GM12878 (cell line): ENCODE results near the gene AP1M1. TPM values are rescaled to one million over a fixed set of nuclear protein-coding genes. Genes with fewer than 3 reads are reported as not detected.

Experiments
- ATAC-seq: fragments of 200-7000 bp; cut with Tn5 transposase; 3 replicates; pipeline ENCODE4 v1.9.1; 2020; ENCODE audit warnings: mild to moderate bottlenecking, moderate library complexity
- BruUV-seq: library from RNA; stranded (reverse); fragments of 400-500 nt; replicated peaks from 2 replicates; lab custom pipeline; 2021; lab: Mats Ljungman, UMichigan
- CTCF ChIA-PET: fragments of 300-600 bp; sonication (Branson Sonifier 250); formaldehyde crosslinking; extraction: SDS; loops from one replicate; lab custom pipeline; 2021; ENCODE audit warnings: inconsistent platforms; lab: Yijun Ruan, JAX
- POLR2A ChIA-PET: fragments of 350-600 bp; formaldehyde crosslinking; extraction: SDS; loops from one replicate; lab custom pipeline; 2021; ENCODE audit warnings: inconsistent platforms; lab: Charles Lee
- RAD21 ChIA-PET: fragments of 300-600 bp; sonication (Branson Sonifier 250); formaldehyde crosslinking; loops from one replicate; lab custom pipeline; 2023; ENCODE audit warnings: antibody characterized with exemption; ENCODE audit not compliant: unreplicated experiment; lab: Charles Lee
- SMC1A ChIA-PET: fragments of 300-600 bp; sonication (Branson Sonifier 250); formaldehyde crosslinking; loops from one replicate; lab custom pipeline; 2023; ENCODE audit not compliant: unreplicated experiment, uncharacterized antibody; lab: Charles Lee
- DNase-seq: peaks from one replicate; pipeline ENCODE4 v3.0.0-alpha.2; 2011; ENCODE audit warnings: low read depth, low spot score
- FAIRE-seq: peaks from 3 replicates; lab custom pipeline; 2011; peaks lifted over from hg19 to GRCh38; lab: Jason Lieb, UNC
- H2AFZ ChIP-seq: 2 replicates; pipeline ENCODE4 v1.6.0; 2011; ENCODE audit warnings: low read depth, low read length, control low read depth; ENCODE audit not compliant: control insufficient read depth
- H3K27ac ChIP-seq: 2 replicates; pipeline ENCODE4 v1.5.1; 2011; ENCODE audit warnings: control low read depth; ENCODE audit not compliant: control insufficient read depth, insufficient read depth
- H3K27me3 ChIP-seq, 2 experiments: replicated peaks in 1 of 2; 2 replicates each; pipeline versions ENCODE4 v1.6.0 to v1.6.1; 2011; ENCODE audit warnings: low read length in 1 of 2; ENCODE audit not compliant: control insufficient read depth in 2 of 2, insufficient read depth in 2 of 2
- H3K36me3 ChIP-seq, 2 experiments: 2 replicates each; pipeline ENCODE4 v1.5.1; 2011; ENCODE audit warnings: low read length in 1 of 2; ENCODE audit not compliant: control insufficient read depth in 2 of 2, insufficient read depth in 2 of 2
- H3K4me1 ChIP-seq: 2 replicates; pipeline ENCODE4 v1.6.1; 2011; ENCODE audit warnings: mild to moderate bottlenecking, low read length, moderate library complexity, mixed read lengths; ENCODE audit not compliant: control insufficient read depth, insufficient read depth
- H3K4me2 ChIP-seq: 2 replicates; pipeline ENCODE4 v1.6.0; 2011; ENCODE audit warnings: control low read depth; ENCODE audit not compliant: control insufficient read depth, insufficient read depth
- H3K4me3 ChIP-seq: fragments of 200-600 bp; sonication (generic); 2 replicates; pipeline ENCODE4 v1.5.1; 2016
- H3K79me2 ChIP-seq: 2 replicates; pipeline ENCODE4 v1.6.0; 2011; ENCODE audit warnings: low read length; ENCODE audit not compliant: control insufficient read depth, insufficient read depth
- H3K9ac ChIP-seq: 2 replicates; pipeline ENCODE4 v1.8.0; 2011; ENCODE audit warnings: low read length, control low read depth, mixed read lengths; ENCODE audit not compliant: control insufficient read depth, insufficient read depth
- H3K9me3 ChIP-seq: replicated peaks from 3 replicates; pipeline ENCODE4 v1.5.1; 2011; ENCODE audit warnings: mild to moderate bottlenecking, low read length; ENCODE audit not compliant: control insufficient read depth, insufficient read depth
- H4K20me1 ChIP-seq: 2 replicates; pipeline ENCODE4 v1.6.0; 2011; ENCODE audit not compliant: control insufficient read depth, insufficient read depth
- MEF2B ChIP-seq: fragments of 450-650 bp; IDR thresholded peaks from 2 replicates; pipeline ENCODE4 v1.6.1; 2018; ENCODE audit warnings: mild to moderate bottlenecking, moderate library complexity; ENCODE audit not compliant: partially characterized antibody, poor library complexity, severe bottlenecking
- NR2C1 ChIP-seq: fragments of 450-650 bp; IDR thresholded peaks from 2 replicates; pipeline ENCODE4 v1.6.1; 2017; ENCODE audit warnings: antibody characterized with exemption, mild to moderate bottlenecking, moderate library complexity
- PKNOX1 ChIP-seq: fragments of 450-650 bp; IDR thresholded peaks from 2 replicates; pipeline ENCODE4 v1.6.1; 2016; ENCODE audit warnings: mild to moderate bottlenecking
- RAD51 ChIP-seq: fragments of 450-650 bp; IDR thresholded peaks from 2 replicates; pipeline ENCODE4 v1.6.1; 2016; ENCODE audit warnings: moderate library complexity, mild to moderate bottlenecking, inconsistent platforms
- RUNX3 ChIP-seq: IDR thresholded peaks from 2 replicates; pipeline ENCODE4 v1.6.1; 2012; ENCODE audit warnings: low read length, inconsistent platforms
- TCF3 ChIP-seq: IDR thresholded peaks from 2 replicates; pipeline ENCODE4 v1.6.1; 2012; ENCODE audit warnings: low read depth, mild to moderate bottlenecking, low read length, borderline replicate concordance; ENCODE audit not compliant: insufficient read depth
- ZNF384 ChIP-seq: IDR thresholded peaks from 2 replicates; pipeline ENCODE4 v1.6.1; 2012; ENCODE audit warnings: low read depth, mild to moderate bottlenecking, low read length, improper control_type of control experiment, borderline replicate concordance
- WGBS: methylation state at CpG from one replicate; pipeline ENCODE4 v1.1.6; 2016; ENCODE audit warnings: low lambda C conversion rate; ENCODE audit not compliant: insufficient replicate concordance, insufficient coverage; ENCODE audit errors: missing lambda C conversion rate; 5-methylcytosine and 5-hydroxymethylcytosine counted together
- in situ Hi-C: fragments of 300-500 bp; cut with MboI; formaldehyde crosslinking; loops from 9 replicates; pipeline ENCODE4 v1.14.3; 2018; ENCODE audit warnings: mixed read lengths
- intact Hi-C: fragments of 100-400 bp; cut with micrococcal nuclease; formaldehyde crosslinking; loops from one replicate; pipeline ENCODE4 v1.14.2; 2022; ENCODE audit not compliant: unreplicated experiment
- polyA plus RNA-seq, 11 experiments: library from polyadenylated mRNA; depleted of rRNA in 4 of 11; unstranded in 6 of 11; stranded (reverse) in 5 of 11; fragments of >200 nt; fragmentation: Nextera tagmentation in 4 of 11; fragmentation: Illumina TruSeq in 1 of 11; extraction: Ambion mirVana in 4 of 11; extraction: Trizol in 1 of 11; gene quantifications; 1 replicate in 1 of 11; 2 replicates in 10 of 11; pipeline versions ENCODE4 v1.2.1 to v1.2.3, GENCODE V29; 2011 to 2016; ENCODE audit warnings: inconsistent platforms in 2 of 11, missing spikeins in 2 of 11, low read depth in 1 of 11
- total RNA-seq, 4 experiments: library from RNA; depleted of rRNA in 3 of 4; stranded (reverse); fragments of >200 nt in 3 of 4; fragmentation: Illumina TruSeq in 1 of 4; extraction: Trizol in 1 of 4; gene quantifications; 2 replicates each; pipeline versions ENCODE4 v1.2.1 to v1.2.3, GENCODE V29; 2013 to 2021

AP1M1 gene
- total and polyA plus RNA-seq, 10 of the 15 experiments (the other 5 are each of a cell fraction or from before 2014, with no cell fraction given), result 1.0 to 116 (median 44.7) TPM

- Histone ChIP-seq H3K4me2 (no peak overlapping the region), H3K27ac (peak overlapping the region; percentile 57), H3K79me2 (no peaks in the 10 kb centered on the region), H3K36me3 (no peaks in the 10 kb centered on the region), H3K9ac (no peak overlapping the region), H3K9me3 (peaks cover 2% of the 10 kb centered on the region), H4K20me1 (no peaks in the 10 kb centered on the region), H3K4me1 (peaks cover 14% of the 10 kb centered on the region), H2AFZ (no peak overlapping the region), H3K27me3 (no peaks in the 10 kb centered on the region), H3K4me3 (no peak overlapping the region)
- DNase-seq (no peak), FAIRE-seq (no peak), ATAC-seq (peak; percentile 72)
- in situ Hi-C loops (no loop called here), intact Hi-C loops (no loop called here)
- BruUV-seq, result no TSS peak
- ChIA-PET POLR2A (interaction anchor here (0.6 to 1.4 kb wide), 4 partner anchors 9 to 261 kb away, joined by 3 to 4 read pairs (median 3); partner anchors contain the start of genes FAM32A and HSH2D), RAD21 (interaction anchor here (0.7 to 1.4 kb wide), 6 partner anchors 30 to 134 kb away, joined by 3 to 6 read pairs (median 4); partner anchors contain the start of gene HSH2D), CTCF (interaction anchor here (2.6 to 3.6 kb wide), 2 partner anchors 9 to 113 kb away, joined by 9 to 14 read pairs; partner anchors contain the start of gene FAM32A), SMC1A (interaction anchor here (0.7 to 7.4 kb wide), 3 partner anchors 22 to 57 kb away, joined by 4 to 49 read pairs (median 4); partner anchors contain the start of genes AP1M1 and HSH2D)
- 11% methylated on average over 2 of the region's 2 CpGs for WGBS
- TF ChIP-seq RAD51 (no peak), RUNX3 (peak; percentile 37; the same call in 1 of the 2 replicates), ZNF384 (peak; percentile 52; the same call in 1 of the 2 replicates), TCF3 (peak; percentile 43; the same call in 1 of the 2 replicates), NR2C1 (no peak), PKNOX1 (peak; percentile 40; the same call in 1 of the 2 replicates), MEF2B (peak; percentile 68)
These were observed 21.8 kb upstream of the AP1M1 start for GRCh38 chr19:16175954-16176353.
